Eye (tissue), 1 donor: ENCODE results near the gene BNIP5.

ENCODE experiments used
- DNase-seq: peaks from one replicate; pipeline ENCODE4 v3.0.0-alpha.2; 2015

The BNIP5 gene

DNA sequence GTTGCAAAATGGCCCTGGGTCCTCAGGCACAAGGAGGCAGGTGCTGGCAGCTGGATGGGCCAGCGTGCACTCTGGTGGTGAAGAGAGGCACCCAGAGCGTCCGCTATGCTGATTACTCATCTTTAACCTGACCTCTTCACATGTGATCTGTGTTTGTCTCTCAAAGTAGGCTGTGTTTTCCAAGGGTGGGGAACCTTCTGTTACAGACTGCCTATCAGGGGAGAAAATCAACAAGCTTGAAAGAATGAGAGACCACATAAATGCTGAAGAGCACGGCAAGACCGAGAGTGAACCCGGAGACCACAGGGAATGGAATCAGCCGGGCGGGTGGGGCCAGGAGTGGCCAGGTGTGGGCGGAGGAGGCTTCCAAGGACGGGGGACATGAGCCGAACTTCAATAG is 16.2 kb downstream of the BNIP5 start:
- no peak for DNase-seq

DNA sequence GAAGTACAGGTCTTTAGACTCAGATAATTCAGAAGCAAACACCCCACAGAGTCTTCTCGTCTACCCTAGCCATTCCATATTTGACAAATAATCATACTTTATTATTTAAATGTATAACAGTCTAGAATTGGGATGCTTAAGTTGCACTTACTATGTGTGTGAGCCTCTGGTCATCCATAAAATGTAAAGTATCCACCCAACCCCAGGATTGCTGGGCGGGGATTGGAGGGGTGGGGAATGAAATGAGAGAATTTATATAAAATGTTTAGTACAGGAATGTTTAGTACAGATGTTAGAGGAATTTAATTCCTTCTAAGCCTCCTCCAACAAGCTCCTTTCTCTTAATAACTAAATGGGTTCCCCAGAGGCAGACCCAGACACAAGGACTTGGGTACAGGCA is 16.9 kb downstream of the BNIP5 start:
- no peak for DNase-seq

DNA sequence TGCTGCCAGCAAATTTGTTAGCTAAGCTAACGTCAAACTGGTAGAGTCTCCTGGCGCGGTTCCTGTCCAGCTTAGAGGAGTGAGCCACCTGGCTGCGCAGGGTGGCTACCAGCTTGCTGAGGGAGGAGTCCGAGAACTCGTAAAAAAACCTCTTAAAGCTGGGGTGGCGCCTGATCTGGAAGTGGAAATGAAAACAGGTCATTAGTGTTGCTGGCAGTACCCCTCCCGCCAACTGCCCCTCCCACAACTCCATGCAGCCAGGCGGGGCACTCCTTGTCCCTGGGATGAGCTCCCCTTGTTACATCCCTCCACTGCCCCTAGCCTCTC is 17.3 kb downstream of the BNIP5 start:
- DNase-seq = no peak

DNA sequence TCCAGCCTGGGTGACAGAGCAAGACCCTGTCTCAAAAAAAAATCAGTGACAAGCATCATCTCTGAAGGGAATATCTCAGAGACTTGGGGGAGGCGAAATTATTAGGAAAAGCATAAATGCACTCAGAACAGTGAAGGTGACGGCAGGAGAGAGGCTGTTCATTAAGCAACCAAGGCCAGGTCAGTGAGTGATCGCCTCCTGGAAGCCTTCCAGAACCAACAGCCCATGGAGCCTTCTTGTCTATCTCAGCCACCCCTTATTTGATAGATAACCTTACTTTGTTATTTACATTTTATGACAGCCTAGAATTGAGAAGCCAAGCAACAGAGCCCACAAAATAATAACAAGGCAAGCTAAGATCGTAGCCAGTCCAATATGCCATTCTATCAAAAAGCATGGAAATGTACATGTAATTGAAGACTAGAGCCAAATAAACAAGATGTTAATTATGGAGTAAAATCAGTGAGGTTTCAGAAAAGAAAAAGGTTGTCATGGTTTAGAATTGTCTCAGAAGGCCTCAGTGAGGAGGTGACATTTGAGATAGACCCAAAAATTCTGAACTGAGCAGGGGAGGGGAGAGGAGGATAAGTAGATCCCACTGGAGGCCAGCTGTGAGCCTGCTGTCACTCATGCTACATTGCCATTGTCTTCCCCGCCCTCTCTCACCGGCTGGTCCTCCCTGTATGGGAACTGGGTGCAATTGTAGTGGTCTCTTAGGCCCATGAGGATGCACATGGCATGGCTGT is 17.8 kb downstream of the BNIP5 start:
- peak; percentile 55 for DNase-seq

DNA sequence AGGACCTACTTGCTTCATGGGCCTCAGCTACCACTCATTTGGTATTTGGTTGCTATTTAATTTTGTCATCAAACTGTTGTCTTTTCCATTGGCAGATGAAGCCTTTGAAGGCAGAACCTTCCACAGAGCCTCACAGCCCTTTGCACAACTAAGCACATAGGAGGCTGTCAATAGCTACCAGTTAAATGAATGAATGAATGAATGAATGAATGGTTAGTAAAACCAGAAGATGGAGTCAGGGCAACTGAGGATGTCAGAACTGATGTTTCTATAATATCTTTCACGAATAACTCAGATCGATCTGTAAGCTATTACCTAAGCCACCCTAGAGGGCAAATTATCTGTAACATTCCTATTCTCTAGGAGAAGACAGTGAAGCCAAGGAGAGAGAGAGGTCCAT is 19.1 kb downstream of the BNIP5 start:
- no peak for DNase-seq

DNA sequence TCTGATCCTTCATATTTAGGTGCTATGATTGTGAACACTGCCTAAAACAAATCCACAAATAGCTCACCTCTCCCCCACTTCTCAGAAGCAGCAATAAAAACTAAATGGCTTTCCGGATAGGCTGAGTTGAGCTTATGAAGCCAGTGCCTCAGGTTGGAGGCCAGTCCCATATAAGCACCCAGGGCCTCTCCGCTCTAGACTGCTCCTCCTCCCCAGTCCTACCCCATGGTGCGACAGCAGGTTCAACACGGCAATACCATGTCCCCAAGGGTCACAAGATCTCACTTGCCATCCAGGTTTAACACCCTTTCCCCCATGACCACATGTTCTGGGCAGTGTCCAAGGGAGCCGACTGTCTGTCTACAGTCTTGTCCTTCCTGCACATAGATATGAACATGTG is 20.8 kb downstream of the BNIP5 start:
- no peak for DNase-seq

DNA sequence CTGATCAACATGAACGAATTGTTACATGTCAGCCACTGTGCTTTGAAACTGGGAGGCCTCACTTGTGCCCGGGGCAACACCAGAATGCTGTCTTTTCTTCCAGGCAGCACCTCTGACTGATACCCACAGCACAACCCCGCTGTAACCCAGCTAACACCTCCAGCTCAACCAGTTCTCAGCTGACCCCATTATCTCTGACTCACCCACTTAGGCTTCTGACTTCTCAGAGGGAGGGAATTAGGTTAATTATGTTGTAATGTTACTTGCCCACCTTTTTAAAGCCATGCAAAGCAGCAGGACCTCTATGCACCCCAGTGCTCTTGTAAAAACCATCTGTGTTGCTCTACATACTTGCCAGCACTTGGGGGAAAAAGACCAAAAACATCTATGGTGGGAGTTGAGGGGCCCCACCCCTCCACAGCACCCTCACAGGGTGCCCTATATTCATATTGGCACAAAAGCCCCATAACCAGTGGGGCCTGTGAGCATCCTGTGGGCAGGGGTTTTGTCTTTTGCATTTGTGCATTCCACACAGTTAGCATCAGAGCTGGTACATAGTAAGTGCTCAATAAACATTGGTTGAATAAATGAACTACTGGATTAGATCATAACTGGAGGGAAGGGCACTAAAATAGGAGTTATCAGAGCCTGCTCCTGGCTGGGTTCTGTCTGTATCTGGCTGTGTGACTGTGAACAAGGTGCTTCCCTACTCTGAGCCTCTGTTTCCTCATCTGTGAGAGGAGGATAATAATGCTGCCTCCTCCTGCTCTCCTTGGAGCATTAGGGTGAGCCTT is 22.3 kb downstream of the BNIP5 start:
- no peak for DNase-seq

DNA sequence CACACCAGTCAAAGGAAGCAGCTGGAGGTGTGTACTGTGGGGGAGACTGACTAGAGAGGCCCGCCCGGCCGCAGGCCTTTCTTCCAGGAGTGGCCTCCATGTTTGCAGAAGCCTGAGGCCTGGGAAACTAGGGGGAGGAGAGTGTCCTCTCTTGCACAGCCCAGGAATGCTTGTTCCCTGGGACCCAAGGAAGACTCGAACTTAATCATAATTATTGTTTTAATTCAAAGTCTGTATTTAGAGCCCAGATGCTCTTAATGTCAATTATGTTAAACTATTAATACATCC is 23.1 kb downstream of the BNIP5 start:
- no peak for DNase-seq

DNA sequence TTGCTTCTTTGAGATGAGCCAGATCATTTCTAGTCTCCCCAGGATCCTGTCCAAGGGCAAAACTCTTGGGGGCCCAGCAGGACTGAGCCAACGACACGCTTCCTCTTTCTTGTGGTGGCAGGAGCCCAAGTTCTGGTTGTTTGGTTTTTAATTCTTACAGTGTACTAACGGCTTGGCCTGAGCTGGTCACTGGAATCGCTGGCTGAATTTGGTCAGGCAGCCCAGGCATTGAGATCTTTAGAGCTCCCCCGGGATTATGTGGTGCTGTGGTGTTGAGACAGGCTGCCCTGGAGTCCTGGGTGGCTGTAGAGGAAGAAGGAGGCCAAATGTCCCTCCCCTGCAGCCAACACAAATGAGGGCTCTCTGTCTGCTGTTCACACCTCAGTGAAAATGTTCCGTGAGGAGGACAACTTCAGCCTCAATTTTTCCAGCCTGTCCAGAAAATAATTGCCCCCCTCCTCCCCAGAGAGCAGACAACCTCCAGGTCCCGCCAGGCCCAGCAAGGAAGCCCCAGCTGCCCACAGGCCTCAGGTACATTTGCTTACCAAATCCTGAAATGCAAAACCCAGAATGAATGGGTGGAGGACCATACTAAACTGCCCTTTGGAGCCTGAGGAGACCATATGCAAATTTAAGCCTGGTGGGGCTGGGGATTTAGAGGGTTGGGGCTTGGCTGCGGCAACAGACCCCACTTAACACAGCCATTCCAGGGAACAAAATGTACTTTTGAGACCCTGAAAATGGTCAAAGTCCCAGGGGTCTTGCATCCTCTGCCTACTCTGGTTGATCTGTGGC is 23.6 kb downstream of the BNIP5 start:
- no peak for DNase-seq

DNA sequence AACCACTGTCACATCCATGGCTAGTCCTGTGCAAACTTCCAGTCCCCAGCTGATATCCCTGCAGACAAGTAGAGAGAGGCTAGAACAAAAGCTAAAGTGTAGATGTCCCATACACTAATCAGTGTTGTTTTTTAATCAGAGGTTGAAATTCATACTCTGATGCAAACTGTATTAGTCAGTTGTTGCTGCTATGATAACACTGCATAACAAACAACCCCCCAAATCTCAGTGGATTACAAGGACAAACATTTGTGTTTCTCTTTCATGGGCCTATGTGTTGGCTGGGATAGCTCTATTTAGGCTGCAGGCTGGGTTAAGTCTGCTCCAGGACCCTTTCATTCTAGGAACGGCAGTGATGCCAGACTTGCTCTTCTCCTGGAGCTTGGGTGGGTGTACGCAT is 26.8 kb downstream of the BNIP5 start:
- DNase-seq = no peak

DNA sequence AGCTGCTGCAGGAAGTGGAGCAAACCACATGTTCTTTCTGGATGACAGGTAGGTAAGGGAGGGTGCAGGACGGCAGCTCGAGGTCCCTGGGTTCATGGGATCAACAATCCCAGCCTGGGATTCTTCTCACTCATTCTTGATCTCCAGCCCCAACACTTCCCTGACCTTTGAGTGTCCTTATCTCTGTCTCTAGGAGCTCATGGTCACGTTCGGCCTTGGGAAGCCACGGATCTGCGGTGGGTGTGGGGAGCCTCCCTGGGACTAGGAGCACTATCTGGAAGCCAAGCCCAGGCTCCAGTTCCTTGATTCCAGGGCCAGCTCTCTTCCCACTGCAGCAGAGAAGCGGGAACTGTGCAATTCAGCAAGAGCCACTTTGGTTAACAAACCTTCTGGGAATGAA is 27.5 kb downstream of the BNIP5 start:
- no peak for DNase-seq

DNA sequence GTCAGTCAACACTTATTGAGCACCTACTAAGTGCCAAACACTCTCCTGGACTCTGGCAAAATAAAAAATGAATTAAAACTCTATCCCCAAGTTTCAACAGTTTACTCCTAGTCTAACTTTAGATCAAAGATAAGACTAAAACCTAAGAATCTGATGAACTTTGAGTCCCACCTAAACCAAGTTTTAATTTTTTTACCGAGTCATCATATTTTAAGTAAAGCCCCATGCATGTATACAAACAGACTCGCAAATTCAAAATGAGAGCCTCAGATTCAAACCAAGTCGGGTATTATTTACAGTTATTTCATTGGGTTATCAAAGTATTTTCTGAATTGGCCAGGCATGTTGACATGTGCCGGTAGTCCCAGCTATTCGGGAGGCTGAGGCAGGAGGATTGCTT is 28.2 kb downstream of the BNIP5 start:
- DNase-seq = no peak

DNA sequence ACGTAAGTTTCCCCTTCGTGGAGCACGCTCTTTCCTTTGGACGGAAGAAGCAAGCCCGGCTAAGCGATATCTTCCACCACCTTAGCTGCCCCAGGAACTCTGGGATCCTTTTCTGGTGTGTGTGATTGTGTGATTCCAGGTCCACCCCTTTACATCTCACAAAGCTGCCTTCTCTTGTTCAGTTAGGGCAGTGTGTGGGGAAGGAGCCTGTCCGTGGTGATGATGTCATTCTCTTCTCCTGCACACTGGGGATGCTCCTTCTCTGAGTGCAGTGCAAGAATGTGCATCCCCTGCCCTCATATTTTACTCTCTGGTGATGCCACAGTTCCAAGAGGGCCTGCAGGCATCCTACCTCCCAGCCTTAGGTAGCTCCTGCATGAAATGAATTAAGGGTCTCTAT is 30.3 kb downstream of the BNIP5 start:
- no peak for DNase-seq

DNA sequence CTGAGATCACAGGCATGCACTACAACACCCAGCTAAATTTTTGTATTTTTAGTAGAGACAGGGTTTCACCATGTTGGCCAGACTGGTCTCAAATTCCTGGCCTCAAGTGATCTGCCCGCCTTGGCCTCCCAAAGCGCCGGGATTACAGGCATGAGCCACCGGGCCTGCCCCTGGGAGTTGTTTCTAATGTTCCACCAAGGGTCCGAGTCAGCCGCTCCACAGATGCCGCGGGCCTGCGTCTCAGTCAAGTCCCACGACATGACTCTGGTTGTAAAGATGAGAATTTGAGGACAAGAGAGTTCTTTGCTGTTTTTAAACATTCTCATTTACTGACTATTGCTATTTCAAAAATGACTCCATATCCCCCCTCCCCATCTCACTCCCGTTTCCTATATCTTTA is 30.8 kb downstream of the BNIP5 start:
- DNase-seq = no peak

DNA sequence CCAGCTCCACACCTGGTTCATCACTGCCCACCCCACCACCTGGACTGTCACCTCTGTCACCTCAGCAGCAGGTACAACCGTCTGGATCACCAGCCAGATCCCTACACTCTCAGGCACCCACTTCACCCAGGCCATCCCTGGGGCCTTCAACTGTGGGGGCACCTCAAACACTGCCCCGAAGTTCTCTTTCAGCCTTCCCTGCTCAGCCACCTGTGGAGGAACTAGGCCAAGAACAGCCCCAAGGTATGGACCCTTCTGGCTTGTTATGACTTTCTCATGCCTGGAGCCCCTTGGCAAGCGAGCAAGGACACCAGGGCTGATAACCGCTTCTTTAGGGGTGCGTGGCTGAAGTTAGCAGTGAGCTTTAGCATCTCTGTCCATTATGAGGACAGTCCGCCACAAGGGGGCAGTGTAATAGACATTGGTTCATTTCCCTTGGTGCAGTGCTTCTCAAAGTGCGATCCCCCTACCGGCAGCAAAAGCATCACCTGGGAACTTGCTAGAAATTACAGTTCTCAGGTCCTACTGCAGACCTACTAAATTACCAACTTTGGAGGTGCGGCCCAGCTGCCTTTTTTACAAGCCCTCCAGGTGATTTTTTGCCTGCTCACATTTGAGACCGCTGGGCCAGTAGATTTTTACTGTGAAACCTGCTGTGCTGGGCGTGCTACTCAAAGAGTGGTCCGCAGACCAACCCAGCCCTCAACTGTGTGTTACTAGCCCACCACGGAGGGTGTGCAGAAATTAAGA is 34.3 kb downstream of the BNIP5 start:
- DNase-seq = peak; percentile 97

DNA sequence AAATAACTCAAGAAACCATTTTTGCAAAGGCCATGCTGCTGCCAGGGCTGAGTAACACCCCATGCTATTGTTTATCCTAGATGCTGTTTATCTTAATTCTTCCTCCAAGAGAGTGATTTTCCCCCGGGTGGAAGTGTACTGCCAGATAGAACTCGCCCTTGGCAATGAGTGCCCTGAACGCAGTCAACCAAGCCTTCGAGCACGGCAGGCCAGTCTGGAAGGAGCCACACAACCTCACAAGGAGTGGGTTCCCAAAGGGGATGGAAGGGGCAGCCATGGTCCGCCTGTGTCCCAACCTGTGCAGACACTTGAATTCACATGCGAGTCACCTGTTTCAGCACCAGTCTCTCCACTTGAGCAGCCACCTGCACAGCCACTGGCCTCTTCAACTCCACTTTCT is 34.9 kb downstream of the BNIP5 start:
- no peak for DNase-seq

DNA sequence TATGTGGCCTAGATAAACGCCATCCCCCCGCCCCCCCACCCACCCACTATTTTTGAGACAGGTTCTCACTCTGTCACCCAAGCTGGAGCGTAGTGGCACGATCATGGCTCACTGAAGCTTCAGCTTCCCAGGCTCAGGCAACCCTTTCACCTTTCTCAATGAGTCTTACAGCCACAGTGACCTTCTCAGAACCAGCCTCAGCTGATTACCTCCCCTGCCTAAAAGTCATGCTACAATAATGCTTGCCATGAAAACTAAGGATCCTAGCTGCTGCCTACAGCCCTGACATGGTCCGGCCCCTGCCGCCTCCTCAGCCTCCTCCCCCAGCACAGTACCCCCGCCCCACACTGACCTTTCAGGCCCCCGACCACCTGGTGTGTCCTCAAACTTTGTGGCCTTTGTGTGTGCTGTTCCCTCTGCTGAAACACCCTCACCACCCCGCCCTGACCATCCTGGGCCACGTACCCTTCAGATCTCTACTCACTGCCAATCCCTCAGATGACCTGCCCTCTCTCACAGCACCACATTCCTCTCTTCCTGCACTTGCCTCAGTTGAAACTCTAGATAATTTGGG is 35.5 kb downstream of the BNIP5 start:
- DNase-seq = no peak

DNA sequence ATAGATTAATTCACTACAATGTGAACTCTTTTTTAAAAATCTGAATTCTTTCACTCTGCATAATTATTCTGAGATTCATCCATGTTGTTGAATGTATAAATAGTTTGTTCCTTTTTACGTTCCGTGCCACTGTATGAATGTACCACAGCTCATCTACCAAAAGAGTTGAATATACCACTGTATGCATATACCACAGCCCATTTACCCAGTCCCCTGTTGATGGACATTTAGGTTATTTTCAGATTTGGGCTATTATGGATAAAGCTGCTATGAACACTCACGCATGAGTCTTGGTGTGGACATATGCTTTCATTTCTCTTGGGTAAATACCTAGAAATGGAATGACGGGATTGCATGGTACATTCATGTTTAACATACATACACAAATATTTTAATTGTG is 38.7 kb downstream of the BNIP5 start:
- no peak for DNase-seq

DNA sequence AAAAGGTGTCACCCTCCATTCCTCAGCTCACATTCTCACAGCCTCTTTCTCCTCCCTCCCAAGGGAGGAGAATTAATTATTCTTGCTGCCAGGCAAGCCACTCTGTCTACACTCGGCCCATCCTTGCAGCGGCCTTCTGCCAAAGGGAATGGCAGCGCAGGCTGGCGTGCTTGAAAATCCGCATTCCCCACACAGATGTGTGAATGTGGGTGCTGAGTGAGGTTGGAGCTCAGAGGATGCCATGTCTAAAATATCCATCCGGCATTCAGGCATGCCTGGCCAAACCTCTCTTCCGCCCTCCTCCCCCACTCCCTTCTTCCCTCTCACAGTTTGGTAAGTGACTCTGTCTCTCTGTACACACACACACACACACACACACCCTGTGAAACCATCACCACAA is 39.2 kb downstream of the BNIP5 start:
- DNase-seq = no peak

DNA sequence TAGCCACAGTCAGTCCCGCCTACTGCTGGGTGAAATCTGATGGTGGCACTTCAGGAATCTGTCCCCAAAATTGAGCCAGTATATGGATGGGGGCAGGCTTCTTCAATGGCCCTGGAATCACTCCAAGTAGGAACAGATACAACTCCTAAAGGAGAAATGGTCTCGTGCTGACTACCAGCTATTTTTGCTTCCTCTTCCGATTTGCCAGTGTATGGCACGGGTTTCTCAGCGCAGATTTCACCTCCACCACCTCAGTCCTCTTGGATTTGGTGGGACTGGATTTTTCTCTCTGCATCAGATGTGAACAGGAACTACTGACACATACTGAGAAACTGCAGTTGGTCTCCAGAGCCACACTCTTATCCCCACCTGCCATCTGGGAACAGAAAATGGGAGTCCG is 39.6 kb downstream of the BNIP5 start:
- no peak for DNase-seq

DNA sequence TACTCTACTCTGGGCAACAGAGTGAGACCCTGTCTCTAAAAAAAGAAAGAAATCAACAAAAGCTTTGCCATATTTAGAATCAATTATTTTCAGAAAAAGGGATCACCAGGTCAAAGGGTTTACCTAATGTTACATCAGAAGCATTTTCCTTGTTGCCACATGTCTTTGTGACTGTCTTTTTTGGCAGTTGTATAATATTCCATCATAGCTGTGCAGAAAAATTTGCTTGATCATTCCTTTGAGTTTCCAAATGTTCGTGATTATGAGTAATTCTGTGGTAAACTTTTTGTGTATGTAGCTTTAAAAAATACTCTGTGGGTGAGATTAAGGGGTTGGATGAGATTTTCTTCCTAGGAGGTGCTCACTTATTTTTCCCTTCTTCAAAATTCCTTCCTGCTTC is 40.4 kb downstream of the BNIP5 start:
- no peak for DNase-seq

DNA sequence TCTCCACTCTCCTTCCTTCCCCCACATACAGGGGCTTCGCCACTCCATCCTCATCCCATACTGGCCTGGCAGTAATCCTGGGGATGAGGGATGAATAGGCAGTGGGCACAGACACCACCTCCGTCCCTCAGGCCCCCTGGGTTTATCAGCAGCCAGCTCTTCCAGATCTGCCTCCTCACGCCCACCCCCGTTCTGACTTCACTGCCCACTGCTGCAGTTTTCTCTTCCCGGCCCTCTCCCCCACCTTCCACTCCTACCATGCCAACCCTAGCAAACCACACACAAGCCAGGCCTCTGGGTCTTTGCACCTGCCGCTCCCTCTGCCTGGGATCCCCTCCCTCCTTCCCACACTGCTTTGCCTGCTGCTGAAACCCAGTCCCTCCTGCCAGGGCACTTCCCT is 44.5 kb downstream of the BNIP5 start:
- DNase-seq = no peak
